SHP77 treated with DMSO at 0.1 percent for 48 hours (cell line): Measurements from ENCODE around the gene SYAP1.
"Not testable (repeated sequence)": the region's sequence is repeated elsewhere in the genome, so short reads cannot be mapped to it uniquely, and the experiment has no call there.

Source experiments
- DNase-seq: peaks from one replicate; lab custom pipeline; 2025; lab: John Stamatoyannopoulos, UW

The SYAP1 gene

GRCh38 chrX:16725072-16725471, 5.7 kb downstream of the SYAP1 start:
- DNase-seq: no peak

GRCh38 chrX:16726347-16726988, 7.1 kb downstream of the SYAP1 start:
- not testable (repeated sequence) for DNase-seq

GRCh38 chrX:16727637-16728036, 8.2 kb downstream of the SYAP1 start:
- DNase-seq: no peak

DNA sequence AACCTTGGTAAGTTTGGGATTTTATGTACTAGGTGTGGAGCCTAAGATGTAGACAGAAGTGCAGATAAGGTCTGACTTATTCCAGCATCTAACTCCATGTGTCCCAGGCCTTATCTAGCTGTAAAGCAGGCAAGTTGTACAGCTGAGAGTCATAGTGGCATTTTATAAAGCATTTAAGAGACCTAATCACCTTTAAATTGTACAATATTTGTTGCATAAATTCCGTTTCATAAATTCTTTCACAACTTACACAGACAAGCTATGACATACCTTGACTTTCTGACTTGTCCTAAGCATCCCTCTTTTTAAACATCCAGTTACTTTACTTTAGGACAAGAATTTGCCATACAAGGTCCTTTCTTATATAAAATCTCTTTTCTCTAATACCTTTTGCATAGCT, 11.0 kb downstream of the SYAP1 start:
- DNase-seq: no peak

- DNase-seq: no peak
Observed at GRCh38 chrX:16733013-16733412, 13.6 kb downstream of the SYAP1 start.

- no peak for DNase-seq
Observed at GRCh38 chrX:16737024-16737423, 17.6 kb downstream of the SYAP1 start.

GRCh38 chrX:16739574-16739973, 20.2 kb downstream of the SYAP1 start:
- DNase-seq: no peak

- DNase-seq: no peak
Observed at GRCh38 chrX:16743604-16744325, 24.4 kb downstream of the SYAP1 start.

DNA sequence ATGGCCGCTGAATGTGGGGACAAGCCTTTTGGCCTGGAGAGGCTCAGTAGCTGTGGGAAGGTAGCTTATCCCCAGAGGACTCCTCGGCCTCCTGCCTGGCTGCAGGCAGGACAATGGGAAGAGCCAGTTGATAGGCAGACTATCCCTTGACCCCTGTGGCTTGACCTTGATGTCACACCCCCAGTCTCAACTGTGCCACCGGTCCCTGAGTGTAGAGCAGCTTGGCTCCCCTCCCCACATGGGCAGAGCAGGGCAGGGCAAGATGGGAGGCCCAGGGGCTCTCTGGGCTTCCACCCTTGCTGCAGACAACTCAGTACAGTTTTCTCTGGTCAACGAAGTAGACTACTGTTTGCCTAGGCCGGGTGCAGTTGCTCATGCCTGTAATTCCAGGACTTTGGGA, 25.7 kb downstream of the SYAP1 start:
- DNase-seq: no peak

DNA sequence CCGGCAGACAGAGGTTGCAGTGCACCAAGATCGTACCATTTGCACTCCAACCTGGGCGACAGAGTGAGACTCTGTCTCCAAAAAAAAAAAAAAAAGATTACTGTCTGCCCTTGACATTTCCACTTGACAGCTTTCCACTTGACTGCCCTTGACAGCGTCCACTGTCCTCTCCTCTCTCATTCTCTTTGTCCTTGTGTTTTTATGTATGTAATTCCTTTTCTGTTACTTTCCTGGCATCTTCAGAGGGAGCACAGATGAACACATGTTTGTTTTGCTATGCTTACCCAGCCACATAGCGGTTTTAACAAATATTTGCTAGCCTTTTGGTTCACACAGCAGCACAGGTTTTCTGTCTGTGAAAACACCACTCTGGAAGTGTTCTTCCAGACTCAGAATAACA, 26.2 kb downstream of the SYAP1 start:
- no peak for DNase-seq

- DNase-seq: no peak
Observed at GRCh38 chrX:16748425-16748824, 29.0 kb downstream of the SYAP1 start.

DNA sequence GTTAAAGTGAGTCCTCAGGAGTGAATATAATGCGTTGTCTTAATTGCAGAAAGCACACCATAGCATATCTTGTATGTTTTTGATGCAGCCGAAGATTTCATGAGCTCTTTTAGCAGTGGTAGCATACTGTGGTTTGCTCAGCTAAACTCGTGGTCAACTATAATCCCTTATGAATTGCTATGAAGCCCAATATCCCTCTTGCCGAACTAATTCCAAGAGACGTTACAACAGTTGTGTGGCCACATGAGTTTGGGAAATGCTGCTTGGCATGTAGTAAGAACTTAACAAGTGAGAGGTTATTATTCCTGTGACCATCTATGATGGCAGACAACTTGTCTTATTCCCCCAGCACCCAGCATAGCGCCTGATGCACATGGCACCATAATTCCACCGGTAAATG, 30.7 kb downstream of the SYAP1 start:
- no peak for DNase-seq

GRCh38 chrX:16754019-16754418, 34.6 kb downstream of the SYAP1 start:
- no peak for DNase-seq

DNA sequence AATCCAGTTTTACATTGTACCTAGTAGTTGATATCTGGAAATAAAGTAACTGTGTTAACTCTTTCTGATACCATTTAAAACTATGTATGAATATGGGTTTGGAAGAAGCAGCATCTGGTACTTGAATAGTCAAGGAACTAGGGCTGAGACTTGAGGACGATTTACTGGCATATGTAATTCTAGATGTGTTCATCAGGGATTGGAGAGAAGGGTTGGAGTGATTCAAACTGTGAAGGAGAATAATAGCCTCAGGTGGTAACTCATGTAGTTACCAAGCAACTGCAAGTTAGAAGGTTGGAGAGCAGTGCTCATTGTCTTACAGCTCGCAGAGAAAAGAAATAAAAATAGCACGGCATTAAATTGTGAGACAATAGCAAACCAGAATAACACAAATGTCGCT, 37.3 kb downstream of the SYAP1 start:
- no peak for DNase-seq

DNA sequence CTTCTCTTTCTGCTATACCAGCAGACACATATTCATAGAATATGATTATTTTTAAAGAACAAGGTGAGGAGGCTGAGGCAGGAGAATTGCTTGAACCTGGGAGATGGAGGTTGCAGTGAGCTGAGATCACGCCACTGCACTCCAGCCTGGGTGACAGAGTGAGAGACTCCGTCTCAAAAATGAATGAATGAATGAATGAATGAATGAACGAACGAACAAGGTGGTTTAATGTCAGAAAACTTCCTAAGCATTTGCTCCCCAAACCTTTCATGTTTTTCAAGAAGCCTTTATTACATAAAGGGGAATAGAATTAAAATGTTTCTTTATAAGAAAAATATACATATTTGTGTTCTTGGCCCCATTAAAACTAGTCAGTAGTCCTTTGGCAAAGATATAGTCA, 42.1 kb downstream of the SYAP1 start:
- not testable (repeated sequence) for DNase-seq

DNA sequence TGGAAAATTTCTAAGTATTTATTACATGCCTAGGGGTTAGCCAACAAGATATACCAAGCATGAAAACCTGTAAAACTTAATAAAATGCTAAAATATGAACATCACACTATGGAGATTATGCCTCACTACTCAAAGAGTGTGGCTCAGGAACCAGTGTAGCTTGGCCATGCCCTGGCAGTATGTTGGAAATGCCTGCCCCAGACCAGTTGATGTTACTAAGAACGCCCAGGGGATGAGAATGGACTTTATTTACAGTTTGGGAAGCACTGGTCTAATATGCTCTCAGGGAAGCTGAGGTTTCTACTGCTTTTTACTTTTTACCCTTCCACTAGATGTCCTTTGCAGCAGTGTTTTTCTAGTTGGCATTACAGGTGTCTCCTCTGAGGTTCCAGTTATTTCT, 43.2 kb downstream of the SYAP1 start:
- no peak for DNase-seq

GRCh38 chrX:16765594-16765993, 46.2 kb downstream of the SYAP1 start:
- DNase-seq: no peak

- no peak for DNase-seq
Observed at GRCh38 chrX:16770970-16771482, 51.6 kb downstream of the SYAP1 start.

GRCh38 chrX:16771483-16772398, 52.3 kb downstream of the SYAP1 start:
- DNase-seq: peak; percentile 17

GRCh38 chrX:16772460-16772859, 53.0 kb downstream of the SYAP1 start:
- no peak for DNase-seq

DNA sequence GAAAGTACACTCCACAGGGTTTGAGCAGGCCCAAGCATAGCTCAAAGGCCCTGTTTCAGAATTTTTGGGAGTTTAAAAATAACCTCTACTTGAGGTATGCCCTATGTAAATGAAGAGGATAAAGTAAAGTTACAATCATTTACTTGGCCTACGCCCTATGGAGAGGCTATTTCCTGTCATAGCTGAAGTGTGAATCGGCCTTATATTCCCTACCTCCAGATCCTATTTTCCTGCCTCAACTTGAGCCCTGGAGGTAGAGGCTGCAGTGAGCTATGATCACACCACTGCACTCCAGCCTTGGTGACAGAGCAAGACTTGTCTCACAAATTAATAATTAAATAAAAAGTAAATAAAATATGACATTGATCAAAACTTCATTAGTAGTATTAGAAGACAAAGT, 55.3 kb downstream of the SYAP1 start:
- no peak for DNase-seq

- no peak for DNase-seq
Observed at GRCh38 chrX:16778545-16778944, 59.1 kb downstream of the SYAP1 start.

- DNase-seq: no peak
Observed at GRCh38 chrX:16778993-16779392, 59.6 kb downstream of the SYAP1 start.
